AG10803 (cell line): ENCODE measurements around the gene MTARC2.

Experiments
- DNase-seq: peaks from one replicate; pipeline ENCODE4 v3.0.0; 2010; ENCODE audit warnings: low read depth
- H3K4me3 ChIP-seq: 2 replicates; pipeline ENCODE4 v1.5.1; 2011; ENCODE audit warnings: mild to moderate bottlenecking, low read length, control low read depth
- TF ChIP-seq, protein P1 (sequence below): conservative IDR thresholded peaks from 2 replicates; pipeline ENCODE4 v1.5.1; 2011; ENCODE audit warnings: mild to moderate bottlenecking, low read length, control low read depth, inconsistent platforms

MTARC2 gene

GRCh38 chr1:220809187-220809550 lies 61.0 kb downstream of the MTARC2 start:
- DNase-seq: no peak
- TF ChIP-seq, protein P1, sequence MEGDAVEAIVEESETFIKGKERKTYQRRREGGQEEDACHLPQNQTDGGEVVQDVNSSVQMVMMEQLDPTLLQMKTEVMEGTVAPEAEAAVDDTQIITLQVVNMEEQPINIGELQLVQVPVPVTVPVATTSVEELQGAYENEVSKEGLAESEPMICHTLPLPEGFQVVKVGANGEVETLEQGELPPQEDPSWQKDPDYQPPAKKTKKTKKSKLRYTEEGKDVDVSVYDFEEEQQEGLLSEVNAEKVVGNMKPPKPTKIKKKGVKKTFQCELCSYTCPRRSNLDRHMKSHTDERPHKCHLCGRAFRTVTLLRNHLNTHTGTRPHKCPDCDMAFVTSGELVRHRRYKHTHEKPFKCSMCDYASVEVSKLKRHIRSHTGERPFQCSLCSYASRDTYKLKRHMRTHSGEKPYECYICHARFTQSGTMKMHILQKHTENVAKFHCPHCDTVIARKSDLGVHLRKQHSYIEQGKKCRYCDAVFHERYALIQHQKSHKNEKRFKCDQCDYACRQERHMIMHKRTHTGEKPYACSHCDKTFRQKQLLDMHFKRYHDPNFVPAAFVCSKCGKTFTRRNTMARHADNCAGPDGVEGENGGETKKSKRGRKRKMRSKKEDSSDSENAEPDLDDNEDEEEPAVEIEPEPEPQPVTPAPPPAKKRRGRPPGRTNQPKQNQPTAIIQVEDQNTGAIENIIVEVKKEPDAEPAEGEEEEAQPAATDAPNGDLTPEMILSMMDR: no peak
- H3K4me3 ChIP-seq: no peak overlapping the region

DNA sequence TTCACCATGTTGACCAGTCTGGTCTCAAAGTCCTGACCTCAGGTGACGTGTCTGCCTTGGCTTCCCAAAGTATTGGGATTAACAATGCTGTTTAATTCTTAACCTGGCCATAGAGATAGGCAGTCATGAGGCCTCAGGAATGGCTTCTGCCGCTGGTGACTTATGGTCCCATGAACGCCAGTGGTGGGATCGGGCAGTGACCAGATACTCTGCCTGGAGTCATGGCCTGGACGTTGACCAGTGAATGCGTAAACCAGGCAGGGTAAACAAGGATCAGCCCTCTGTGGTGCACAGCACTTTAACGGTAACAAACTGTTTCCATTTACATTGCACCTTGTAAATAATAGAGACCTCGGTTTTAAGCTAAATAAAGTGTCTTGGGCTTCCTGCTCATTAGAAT lies 61.6 kb downstream of the MTARC2 start:
- no peak overlapping the region for H3K4me3 ChIP-seq
- TF ChIP-seq, protein P1: no peak
- DNase-seq: no peak

DNA sequence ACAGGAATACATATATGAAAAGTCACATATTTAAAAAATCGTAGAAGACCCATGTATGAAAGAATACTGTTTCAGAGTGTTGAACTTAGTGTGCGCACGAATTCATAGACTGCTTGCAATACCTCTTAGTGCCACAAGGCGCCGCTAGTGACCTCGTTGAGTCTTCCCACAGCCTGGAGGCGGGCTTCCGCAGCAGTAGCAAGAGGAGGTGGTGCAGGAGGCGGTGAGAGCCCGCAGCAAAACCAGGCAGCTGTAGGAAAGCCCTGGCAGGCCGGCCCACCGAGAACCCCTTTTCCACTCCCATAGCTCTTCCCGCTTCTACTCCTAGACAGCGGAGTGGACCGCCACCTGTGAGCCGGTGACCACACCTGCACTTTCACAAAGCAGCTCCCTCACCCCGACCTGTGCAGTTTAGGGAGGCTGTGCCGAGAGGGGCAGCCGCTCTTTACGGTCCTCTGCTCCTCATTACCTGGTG lies 62.1 kb downstream of the MTARC2 start:
- peak overlapping the region; percentile 33; the same call in 1 of the 2 replicates for H3K4me3 ChIP-seq
- DNase-seq: peak; percentile 82
- TF ChIP-seq, protein P1: peak; percentile 97

DNA sequence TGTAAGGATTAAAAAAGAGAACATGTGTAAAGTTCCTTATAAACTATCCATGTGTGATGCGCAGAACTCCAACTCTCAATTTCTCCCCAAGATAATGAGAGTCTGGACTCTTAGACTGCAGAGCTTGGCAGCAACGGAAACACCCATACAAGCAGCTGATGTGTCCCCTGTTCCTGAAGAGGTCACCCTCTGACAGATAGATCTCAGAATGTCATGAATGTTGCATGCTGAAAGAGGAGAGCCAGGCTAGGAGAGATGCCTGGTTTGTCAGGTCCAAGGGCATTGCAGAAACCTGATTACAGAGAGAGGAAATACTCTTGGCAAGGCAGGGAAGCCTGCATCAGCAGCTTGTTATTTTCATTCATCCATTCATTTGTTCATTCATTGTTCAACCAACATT lies 62.8 kb downstream of the MTARC2 start:
- TF ChIP-seq, protein P1: no peak
- H3K4me3 ChIP-seq: no peak overlapping the region
- DNase-seq: peak; percentile 8

DNA sequence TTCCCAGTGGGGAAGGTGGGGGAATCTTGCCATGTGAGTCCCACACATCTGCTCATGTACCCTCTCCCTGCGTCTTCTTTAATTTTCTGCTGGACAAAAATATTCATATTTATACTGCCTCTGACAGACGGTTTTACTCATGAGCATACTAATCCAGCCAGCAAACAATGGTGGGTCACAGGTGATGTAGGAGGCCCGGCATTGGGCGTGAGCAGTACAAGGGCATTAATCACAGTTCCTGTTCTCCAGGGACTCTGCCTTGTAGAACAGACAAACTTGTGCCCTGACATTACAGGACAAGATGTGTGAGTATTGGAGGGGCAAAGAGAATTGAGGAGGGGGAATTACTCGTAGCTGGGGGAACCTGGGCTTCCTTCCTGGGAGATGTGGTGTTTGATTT lies 63.6 kb downstream of the MTARC2 start:
- no peak overlapping the region for H3K4me3 ChIP-seq
- DNase-seq: no peak
- TF ChIP-seq, protein P1: no peak

GRCh38 chr1:220812308-220812707 lies 64.2 kb downstream of the MTARC2 start:
- H3K4me3 ChIP-seq: no peak overlapping the region
- DNase-seq: no peak
- TF ChIP-seq, protein P1: no peak

DNA sequence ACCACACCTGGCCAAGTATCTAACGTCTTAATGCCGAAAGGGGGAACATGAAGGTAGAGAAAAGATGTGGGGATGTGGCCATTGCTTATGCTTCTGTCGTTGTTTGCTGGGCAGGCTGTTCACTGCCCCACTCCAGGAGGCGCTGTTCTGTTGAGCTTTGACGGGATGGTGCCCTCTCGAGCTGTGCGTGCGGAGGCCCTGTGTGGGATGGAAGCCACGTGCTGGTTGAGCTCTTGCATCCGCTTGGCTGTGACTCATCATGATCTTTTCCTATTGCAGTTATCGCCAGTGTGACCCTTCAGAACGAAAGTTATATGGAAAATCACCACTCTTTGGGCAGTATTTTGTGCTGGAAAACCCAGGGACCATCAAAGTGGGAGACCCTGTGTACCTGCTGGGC lies 64.9 kb downstream of the MTARC2 start:
- TF ChIP-seq, protein P1: no peak
- H3K4me3 ChIP-seq: no peak overlapping the region
- no peak for DNase-seq
